Measurements from ENCODE around the gene CARMIL1.

Gene CARMIL1

GRCh38 chr6:25307805-25308494, 28.8 kb downstream of the CARMIL1 start:
- in situ Hi-C loops (cut with MboI; ENCODE audit: low sequenced_read_pairs) = no loop called here

GRCh38 chr6:25309886-25310285, 30.7 kb downstream of the CARMIL1 start:
- in situ Hi-C loops (cut with MboI; ENCODE audit: low sequenced_read_pairs) = no loop called here

- in situ Hi-C loops (cut with MboI; ENCODE audit: low sequenced_read_pairs) = no loop called here
Measured at GRCh38 chr6:25311331-25311840, 32.2 kb downstream of the CARMIL1 start.

GRCh38 chr6:25312034-25312620, 33.0 kb downstream of the CARMIL1 start:
- in situ Hi-C loops (cut with MboI; ENCODE audit: low sequenced_read_pairs) = no loop called here

DNA sequence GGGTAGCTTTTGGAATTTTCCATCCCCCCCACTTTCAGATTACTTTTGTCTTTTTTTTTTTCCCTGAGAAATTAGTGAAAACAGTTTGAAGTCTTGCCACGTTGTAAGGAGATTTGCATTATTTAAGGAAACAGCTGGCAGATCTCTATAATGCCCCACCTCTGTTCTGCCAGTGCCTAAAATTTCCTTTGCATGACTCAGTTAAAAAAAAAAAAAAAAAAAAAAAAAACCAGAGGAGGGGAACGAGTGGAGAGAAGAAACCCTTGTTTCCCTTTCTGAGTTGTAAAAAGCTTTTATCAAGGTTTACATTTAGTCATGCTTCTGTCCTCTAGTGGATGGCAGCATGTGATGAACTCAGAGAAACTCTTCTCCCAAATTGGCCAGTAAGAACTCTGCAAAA, 33.5 kb downstream of the CARMIL1 start:
- in situ Hi-C loops (cut with MboI; ENCODE audit: low sequenced_read_pairs) = no loop called here

DNA sequence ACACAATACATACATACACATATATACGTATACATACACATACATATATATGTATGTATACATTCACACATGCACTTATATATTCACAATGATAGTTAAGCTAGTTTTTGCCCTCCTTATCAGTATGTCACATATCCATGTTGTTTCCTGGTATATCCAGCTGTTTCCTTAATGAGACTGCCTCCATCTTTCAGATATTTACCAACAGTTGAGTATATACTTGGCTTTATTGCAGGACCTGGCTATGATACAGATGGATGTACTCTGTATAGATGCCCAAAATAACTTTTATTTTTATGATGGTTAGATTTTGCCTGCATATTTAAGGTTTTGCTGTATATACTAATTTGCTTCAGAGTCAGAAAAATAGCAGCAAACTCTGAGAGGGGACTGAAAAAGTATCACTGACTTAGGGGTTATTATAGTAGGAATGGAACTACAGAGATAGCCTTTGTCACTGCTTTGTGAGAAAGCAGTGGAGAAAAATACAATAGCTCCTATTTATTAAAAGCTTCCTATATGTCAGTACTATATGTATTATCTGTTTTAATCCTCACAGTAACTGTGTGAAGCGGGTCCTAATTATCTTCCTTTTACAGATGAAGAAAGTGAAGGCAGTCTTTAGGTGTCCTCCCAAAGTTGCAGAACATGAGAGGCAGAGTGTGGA, 35.5 kb downstream of the CARMIL1 start:
- in situ Hi-C loops (cut with MboI; ENCODE audit: low sequenced_read_pairs) = no loop called here

DNA sequence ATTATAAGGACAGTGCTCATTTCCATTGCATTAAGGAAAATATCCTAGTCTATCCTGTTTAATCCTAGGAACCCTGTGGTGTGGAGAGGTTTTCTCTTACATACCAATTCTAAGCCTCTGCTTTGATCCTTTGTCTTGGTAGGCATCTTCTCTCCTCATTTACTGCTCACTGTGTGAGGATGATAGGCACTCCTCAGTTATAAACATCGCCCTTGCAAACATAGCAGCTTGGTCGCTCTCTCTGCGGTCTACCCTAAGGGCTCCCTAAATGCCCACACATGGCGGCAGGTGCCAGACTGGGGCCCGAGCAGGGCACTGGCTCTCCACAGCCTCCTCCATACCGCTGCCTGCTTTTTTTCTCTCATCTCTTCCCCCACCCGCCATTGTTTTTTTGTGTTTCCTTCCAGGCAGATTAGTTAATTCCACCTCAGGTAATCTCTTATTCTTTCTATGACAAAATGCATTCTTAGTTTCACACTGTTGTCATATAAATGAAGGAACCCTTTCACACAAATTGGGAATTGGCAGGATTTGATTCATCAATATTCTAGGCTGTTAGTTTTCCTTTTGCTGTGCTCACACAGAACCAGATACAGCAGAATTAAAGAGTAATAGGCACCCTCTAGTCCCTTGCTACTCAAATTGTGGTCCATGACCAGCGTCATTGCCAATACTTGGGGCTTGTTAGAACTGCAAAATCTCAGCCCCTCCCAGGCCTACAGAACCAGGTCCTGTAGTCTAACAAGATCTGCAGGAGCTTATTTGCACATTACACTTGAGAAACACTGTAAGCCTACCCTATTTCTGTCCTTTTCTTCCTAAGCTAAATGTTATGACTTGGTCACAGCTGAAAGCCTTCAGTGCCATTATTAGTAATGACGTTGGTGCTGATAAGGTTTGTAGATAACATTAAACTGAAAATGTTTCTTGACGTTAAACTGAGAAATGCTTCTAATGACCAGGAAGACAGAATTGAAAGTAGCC, 36.3 kb downstream of the CARMIL1 start:
- in situ Hi-C loops (cut with MboI; ENCODE audit: low sequenced_read_pairs) = no loop called here

DNA sequence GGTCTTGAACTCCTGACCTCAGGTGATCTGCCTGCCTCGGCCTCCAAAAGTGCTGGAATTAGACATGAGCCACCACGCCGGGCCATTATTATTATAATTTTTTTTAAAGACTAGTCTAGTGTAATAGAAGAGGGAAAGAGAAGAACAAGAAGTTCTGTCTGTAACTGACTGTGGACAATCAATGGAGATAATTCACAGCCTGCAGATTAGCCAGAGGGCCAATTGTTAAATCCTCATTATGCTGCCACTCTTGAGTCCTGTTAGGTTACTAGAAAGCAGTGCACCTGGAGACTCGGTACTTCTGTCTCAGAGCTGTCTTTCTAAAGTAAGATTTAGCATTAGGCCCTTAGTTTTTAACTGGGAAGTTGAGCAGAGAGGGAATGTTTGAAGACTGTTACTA, 37.5 kb downstream of the CARMIL1 start:
- in situ Hi-C loops (cut with MboI; ENCODE audit: low sequenced_read_pairs) = no loop called here

DNA sequence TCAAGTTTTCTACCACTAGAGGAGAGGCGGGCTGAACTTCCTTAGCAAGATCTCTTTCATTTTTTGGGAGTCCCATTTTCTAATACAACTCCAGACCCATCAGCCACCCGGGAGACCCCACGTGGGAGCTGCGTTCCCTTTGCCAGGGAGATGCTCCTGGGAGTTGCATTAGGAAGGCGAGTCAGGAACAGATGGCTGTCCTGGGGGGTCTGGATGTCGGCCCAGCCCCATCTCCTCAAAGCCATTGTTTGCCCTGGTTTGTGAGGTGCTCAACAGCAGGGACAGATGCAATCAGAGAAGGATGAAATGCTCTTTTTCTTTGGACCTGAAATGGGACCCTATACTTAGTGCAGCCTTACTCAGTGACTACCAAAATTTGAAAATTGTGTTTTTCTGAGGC, 39.4 kb downstream of the CARMIL1 start:
- in situ Hi-C loops (cut with MboI; ENCODE audit: low sequenced_read_pairs) = no loop called here

DNA sequence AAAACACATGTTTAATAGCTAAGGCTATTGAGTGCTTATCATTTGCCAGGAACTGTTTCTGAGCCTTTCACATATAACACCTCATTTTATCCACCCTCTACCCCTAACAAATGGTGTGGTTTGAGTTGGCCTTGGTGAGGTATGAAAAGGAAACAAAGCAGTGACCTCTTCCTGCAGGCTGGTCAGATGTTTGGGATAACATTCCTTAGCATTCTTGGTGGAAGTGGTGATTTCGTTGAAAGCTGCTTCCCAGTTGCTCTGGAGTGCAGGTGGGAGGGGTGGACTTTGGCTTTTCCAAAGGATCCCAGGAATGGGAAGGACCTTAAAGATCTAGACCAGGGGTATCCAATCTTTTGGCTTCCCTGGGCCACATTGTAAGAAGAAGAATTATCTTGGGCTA, 41.3 kb downstream of the CARMIL1 start:
- in situ Hi-C loops (cut with MboI; ENCODE audit: low sequenced_read_pairs) = no loop called here

DNA sequence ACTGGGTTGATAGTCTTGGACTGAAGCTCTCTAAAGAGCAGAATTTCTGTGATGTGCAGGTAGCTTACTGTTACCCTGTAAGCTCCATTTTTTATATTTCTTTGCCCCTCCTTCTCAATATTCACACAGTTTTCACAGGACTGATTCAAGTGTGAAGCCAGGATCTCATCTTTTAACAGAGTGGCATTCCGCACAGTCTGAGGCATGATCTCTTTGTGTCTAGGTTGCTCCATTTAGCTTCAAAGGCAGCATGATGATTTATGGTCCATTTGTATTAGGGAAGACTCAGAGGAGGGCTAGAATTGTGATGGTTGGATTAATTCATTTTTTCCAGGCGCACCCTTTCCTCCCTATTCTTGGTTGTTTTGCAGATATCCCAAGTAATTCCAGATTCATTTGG, 43.5 kb downstream of the CARMIL1 start:
- in situ Hi-C loops (cut with MboI; ENCODE audit: low sequenced_read_pairs) = no loop called here

DNA sequence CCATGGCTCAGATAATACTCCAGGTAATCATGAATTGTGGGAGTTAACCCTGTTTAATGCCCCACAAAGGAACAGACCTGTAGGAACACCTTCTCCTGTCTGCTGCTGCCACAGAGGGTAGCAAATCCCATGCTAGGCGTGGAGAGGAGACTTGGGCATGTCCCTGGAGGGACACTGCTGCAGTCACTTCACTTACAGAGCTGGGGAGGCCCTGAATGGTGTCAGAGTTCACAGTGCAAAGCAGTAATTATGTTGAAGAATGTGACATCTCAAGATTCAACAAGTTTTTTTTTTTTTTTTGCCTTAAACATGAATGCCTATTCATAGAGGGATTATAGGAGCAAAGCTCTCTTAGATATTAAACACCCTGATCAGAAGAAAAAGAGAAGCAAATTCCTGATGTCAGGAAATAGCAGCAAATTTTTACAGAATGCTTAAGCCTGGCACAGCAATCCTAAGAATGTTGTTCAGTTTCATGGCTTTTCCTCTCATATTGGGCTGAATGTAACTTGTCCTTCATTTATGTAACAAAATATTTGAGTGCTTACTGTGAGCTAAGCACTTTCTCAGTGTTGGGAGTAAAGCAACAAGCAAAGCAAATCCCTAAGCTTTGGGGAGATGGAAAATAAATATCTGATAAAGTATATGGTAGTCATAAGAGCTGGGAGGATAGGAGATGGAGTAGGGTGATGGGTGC, 45.0 kb downstream of the CARMIL1 start:
- in situ Hi-C loops (cut with MboI; ENCODE audit: low sequenced_read_pairs) = no loop called here

DNA sequence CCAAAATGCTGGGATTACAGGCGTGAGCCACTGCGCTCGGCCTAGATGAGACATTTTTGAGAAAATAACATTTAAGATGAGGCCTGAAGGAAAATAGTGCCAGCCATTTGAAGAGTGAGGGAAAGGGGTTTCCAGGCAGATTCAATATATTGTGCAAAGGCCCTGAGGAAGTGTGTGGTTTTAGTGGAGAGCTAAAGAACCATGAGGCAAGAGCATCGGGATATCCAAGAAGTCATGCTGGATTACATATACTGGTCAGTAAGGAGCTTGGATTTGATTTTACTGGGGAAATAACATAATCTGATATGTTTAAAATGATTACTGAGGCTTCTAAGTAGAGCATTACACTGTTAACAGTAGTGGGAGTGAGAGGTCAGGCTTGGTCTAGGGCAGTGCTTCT, 47.0 kb downstream of the CARMIL1 start:
- in situ Hi-C loops (cut with MboI; ENCODE audit: low sequenced_read_pairs) = no loop called here

DNA sequence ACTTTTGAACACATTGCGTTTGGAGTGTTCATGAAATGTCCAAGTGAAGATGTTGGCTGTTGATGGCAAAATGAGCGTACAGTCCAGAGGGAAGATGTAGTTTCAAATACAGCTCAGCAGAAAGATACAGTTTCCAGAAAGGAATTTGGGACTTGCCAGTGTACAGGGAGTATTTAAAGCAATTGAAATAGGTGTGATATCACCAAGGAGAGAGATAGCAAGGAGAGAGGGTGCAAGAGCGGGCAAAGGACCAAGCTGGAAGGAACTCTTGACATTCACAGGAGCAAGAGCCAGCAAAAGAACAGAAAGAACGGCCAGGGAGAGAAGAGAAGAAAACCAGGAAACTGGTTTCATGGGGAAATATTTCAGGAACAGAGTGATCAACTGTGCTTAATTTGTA, 47.8 kb downstream of the CARMIL1 start:
- in situ Hi-C loops (cut with MboI; ENCODE audit: low sequenced_read_pairs) = no loop called here

DNA sequence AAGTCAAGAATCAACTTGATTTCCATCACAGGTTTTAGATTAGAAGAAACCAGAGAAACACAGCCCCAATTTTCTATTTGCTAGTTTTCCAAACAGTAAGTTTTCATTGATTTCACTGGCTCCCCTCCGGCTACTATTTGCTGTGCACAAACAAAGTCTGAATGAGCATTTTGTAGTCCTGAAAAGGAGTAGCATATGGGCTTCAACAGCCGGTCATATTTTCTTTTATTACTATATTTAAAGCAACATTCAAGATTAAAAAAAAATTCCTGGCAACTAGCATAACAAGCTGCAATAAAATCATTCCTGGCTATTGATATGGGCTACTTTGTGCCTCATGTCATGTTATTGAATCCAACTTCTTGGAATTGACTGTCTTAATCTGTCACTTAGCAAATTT, 48.3 kb downstream of the CARMIL1 start:
- in situ Hi-C loops (cut with MboI; ENCODE audit: low sequenced_read_pairs) = no loop called here

DNA sequence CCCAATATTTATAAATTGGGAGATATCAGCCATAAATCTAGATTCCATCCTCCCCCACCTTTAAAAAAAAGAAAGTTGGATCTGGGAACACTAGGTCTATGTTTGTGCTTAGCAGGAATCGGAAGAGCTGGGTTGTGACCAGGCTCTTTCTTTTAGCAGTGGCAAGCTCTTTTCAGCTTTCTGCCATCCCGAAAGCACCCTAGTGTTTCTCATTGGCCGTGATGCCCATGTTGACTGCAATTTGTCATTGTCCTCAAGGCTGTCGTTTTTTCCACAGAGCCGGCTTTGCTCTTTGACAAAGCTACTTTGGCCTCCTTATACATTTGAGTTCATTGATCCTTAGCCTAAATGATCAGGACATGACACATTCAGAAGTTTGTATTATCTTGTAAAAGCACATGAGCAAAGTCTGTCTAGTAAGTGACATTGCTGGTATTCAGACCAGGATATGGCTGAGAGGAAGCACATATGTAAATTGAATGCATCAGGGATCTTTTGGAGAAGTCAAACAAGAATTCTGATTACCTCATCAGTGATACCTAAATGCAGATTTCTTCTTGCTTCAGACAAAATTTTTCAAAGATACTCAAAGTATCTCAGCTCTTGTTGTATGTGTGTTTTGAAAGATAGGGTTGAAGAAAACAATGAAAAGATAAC, 50.1 kb downstream of the CARMIL1 start:
- in situ Hi-C loops (cut with MboI; ENCODE audit: low sequenced_read_pairs) = no loop called here

DNA sequence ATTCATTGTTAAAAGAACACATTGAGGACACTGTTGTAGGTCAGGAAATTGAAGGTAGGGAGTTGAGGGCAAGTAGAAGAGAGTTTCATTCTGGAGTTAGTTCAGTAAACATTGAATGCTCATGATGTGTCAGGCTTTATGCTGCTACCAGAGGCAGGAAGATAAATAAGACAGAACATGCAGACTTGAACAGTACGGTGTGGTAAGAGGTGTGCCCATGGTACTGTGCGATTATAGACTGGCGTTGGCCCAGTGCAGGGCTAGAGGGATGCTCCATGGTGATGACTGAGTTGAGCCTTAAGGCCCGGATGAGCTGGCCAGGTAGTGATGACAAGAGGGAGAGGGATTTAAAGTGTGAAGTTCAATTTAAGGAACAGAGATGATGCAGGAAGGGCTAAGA, 50.8 kb downstream of the CARMIL1 start:
- in situ Hi-C loops (cut with MboI; ENCODE audit: low sequenced_read_pairs) = no loop called here

GRCh38 chr6:25330796-25331685, 51.9 kb downstream of the CARMIL1 start:
- in situ Hi-C loops (cut with MboI; ENCODE audit: low sequenced_read_pairs) = no loop called here

- in situ Hi-C loops (cut with MboI; ENCODE audit: low sequenced_read_pairs) = no loop called here
Measured at GRCh38 chr6:25332165-25332564, 53.0 kb downstream of the CARMIL1 start.

All from hTERT RPE-1 (cell line).